ENCODE results near the gene RPP38. TPM values are rescaled to one million over a fixed set of nuclear protein-coding genes. Genes with fewer than 3 reads are reported as not detected.

RPP38 gene
- 27.8 and 29.2 TPM in 2 replicates for total RNA-seq (2014; rRNA removed; shearing (Covaris generic))

- DNase-seq (ENCODE audit: low spot score): peak; percentile 97
Measured at GRCh38 chr10:15097011-15097812, at the start of gene RPP38. Gene RPP38 (plus strand): TSS chr10:15097355. CDS start chr10:15103315, 5,960 bp downstream.

GRCh38 chr10:15049533-15049932, 47.6 kb upstream of the RPP38 start:
- DNase-seq (ENCODE audit: low spot score): no peak

DNA sequence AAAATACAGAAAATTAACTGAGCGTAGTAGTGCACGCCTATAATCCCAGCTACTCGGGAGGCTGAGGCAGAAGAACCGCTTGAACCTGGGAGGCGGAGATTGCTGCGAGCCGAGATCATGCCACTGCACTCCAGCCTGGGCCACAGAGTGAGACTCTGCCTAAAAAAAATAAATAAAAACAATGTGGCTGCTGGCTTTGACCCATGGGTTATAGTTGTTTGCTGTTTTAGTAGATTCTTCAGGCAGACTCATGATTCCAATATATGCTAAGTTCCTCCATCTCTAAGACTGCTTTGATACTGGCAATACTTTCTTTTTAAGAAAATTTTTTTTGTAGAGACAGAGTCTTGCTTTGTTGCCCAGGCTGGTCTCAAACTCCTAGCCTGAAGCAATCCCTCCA, 45.0 kb upstream of the RPP38 start:
- DNase-seq (ENCODE audit: low spot score): no peak

- no peak for DNase-seq (ENCODE audit: low spot score)
Measured at GRCh38 chr10:15053061-15053460, 44.1 kb upstream of the RPP38 start.

DNA sequence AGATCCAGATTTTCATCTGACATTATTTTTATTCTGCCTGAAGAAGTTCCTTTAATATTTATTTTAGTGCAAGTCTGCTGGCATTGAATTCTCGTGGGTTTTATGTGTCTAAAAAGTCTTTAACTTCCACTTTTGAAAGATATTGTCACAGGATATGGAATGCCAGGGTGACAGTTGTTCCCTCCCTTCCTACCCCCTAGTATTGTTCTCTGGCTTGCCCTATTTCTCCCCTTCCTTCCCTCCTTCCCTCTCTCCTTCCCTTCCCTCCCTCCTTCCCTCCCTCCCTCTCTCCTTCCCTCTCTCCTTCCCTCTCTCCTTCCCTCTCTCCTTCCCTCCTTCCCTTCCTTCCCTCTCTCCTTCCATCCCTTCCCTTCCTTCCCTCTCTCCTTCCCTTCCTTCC, 38.5 kb upstream of the RPP38 start:
- no peak for DNase-seq (ENCODE audit: low spot score)

DNA sequence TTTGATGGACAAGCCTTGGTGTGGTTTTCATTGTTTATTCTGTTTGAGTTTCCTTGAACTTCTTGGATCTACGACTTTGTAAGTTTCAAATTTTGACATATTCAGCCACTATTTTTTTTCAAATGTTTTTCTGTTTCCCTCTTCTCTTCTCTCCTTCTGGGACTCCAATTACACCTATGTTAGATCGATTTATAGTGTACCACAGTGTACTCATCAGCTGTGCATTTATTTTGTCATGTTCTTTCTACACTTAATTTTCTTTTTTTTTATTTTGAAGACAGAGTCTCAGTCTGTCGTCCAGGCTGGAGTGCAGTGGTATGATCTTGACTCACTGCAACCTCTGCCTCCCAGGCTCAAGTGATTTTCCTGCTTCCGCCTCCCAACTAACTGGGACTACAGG, 37.2 kb upstream of the RPP38 start:
- no peak for DNase-seq (ENCODE audit: low spot score)

GRCh38 chr10:15060638-15061037, 36.5 kb upstream of the RPP38 start:
- DNase-seq (ENCODE audit: low spot score): no peak

DNA sequence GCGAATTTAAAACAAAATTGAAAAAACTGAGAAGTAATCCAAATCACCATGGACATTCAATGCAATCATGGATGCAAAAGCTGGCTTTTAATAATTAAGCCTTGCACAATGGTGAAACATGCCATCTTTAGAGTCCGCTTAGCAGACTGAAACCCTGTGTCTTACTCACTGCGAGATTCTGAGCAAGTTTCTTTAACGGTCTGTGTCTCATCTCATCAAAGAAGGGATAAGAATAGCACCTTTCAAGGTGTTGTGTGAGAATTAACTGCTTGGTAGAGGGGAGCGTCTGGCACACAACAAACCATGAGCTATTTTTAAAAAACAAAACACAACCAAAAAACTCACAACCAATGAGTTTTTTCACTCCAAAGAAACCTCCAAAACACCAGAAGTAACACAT, 30.0 kb upstream of the RPP38 start:
- DNase-seq (ENCODE audit: low spot score): no peak

DNA sequence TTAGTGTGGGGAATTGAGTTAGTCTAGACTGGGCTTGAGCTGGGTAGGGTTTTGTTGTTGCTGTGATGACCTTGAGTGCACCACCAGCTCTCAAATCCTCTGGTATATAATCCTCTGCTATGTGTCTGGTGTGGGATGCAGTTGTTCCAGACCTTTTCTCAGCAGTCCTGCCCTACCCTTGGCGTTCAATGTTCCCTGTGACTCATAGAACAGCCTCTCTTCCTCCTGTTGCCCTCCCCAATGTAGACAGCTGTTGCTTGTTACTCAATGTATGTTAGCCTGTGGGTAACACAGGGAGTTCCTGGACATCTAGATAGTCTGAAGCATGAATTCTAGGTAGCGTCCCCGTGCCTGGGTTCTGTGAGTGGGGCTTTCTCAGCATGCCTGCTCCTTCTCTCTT, 28.4 kb upstream of the RPP38 start:
- DNase-seq (ENCODE audit: low spot score): no peak

- peak; percentile 9 for DNase-seq (ENCODE audit: low spot score)
Measured at GRCh38 chr10:15069230-15069629, 27.9 kb upstream of the RPP38 start.

GRCh38 chr10:15072358-15072757, 24.8 kb upstream of the RPP38 start:
- DNase-seq (ENCODE audit: low spot score): no peak

GRCh38 chr10:15075421-15075820, 21.7 kb upstream of the RPP38 start:
- no peak for DNase-seq (ENCODE audit: low spot score)

GRCh38 chr10:15083674-15084501, 13.3 kb upstream of the RPP38 start:
- DNase-seq (ENCODE audit: low spot score): no peak

DNA sequence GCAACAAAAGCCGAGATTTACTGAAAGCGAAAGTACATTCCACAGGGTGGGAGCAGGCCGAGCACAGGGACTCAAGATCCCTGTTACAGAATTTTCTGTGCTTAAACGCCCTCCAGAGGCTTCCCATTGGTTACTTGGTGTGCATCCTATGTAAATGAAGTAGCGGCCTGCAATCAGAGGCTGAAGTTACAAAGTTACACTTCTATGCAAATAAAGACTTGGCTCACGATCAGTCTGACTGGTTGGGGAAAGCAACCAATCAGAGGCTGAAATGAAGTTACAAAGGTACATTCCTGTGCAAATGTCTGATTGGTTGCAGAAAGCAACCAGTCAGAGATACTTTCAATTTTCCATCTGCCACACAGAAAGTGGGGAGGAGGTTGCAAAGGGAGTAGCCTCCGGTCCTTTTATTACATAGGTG, 12.6 kb upstream of the RPP38 start:
- DNase-seq (ENCODE audit: low spot score): peak; percentile 85

DNA sequence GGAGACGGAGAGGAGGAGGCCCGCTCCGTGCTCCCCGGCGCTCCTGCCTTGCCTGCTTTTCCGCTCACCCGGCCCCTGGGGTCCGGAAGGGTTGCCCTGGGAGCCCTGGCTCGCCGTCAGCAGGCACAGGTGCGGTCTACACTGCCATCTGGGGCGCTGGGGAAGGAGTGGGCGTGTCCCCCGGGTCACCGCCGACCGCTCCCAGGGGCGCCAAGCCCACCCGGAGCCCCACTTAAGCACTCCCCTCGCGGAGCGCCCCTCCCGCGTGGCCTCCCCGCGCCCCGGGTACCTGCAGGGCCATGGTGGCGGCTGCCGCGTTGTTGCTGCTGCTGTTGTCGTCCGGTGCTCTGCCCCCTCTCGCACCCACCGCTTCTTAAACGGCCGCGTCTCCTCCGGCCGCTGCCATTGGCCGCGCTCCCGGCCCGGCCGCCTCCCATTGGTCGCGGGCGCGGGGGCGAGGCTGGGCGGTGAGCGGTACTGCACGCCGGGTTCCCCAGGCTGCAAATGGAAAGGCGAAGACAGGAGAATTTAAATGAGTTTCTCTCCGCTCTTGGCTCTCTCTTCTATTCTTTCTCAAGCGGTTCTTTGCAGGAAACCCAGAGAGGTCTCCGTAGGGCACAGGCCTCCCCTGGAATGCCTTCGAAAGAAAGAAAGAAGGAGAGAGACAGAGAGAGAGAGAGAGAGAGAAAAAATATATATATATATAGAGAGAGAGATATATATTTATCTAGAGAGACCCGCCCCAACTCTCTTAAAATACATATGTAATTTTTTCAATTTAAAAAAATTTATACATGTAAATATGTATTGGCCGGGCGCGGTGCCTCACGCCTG, 8.5 kb upstream of the RPP38 start, which contains the start of gene ACBD7:
Gene ACBD7 (minus strand): TSS at position 349 of the 834 bp plus-strand sequence. CDS start 48 bp downstream, at position 301.
- peak; percentile 80 for DNase-seq (ENCODE audit: low spot score)

DNA sequence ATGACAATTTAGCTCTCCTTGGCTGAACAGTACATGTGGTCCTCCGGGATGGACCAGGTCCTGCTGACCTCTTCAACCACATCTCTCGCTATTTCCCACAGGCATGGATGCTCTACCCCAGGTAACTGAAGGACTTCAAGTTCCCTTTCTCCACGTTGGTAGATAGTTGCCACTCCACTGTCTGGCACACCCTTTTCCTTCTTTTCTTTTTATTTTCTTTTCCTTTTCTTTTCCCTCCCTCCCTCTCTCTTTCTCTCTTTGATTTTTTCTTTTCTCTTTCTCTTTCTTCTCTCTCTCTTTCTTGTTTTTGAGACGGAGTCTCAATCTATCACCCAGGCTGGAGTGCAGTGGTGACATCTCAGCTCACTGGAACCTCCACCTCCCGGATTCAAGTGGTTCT, 5.7 kb upstream of the RPP38 start:
- DNase-seq (ENCODE audit: low spot score): no peak

DNA sequence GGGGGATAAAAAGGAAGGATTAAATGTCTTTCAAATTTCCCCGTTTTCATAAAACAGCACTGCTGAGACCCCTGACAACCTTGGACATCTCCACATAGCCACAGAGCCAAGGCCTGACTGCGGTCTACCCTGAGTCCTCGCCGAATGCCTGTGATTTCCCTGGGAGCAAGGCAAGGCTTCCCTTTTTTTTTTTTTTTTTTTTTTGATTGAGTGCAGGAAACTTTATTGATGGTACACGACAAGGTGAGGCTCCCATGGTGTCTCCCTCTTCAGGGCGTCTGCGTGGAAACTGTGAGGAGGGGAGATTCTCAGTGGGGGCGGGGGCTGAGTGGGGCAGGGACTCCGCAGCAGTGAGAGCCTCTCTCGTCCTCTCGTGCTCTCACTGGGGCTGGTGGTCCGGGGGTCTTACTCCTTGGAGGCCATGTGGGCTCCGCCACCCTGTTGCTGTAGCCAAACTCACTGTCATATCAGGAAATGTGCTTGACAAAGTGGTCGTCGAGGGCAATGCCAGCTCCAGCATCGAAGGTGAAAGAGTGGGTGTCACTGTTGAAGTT, 4.2 kb upstream of the RPP38 start:
- no peak for DNase-seq (ENCODE audit: low spot score)

- no peak for DNase-seq (ENCODE audit: low spot score)
Measured at GRCh38 chr10:15096661-15097010, 519 bp upstream of the RPP38 start.

DNA sequence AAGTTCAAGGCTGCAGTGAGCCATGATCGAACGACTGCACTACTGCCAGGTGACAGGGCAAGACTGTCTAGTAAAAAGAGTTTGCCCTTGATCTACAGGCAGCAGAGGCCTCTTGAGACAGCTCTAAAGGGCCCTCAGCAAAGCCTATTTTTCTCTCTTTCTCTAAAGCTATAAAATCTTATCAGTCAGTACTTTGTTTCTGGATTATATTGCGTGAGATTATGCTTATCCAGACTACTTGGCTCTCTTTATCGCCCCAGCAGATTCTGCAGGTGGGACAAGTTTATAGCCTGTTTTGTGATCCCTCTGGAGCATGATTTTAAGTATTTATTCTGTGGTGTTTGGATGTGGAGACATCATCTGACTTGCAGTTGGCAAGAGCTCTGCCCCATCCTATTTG, 2.7 kb downstream of the RPP38 start:
- DNase-seq (ENCODE audit: low spot score): no peak

- DNase-seq (ENCODE audit: low spot score): no peak
Measured at GRCh38 chr10:15103513-15103912, 6.4 kb downstream of the RPP38 start.

DNA sequence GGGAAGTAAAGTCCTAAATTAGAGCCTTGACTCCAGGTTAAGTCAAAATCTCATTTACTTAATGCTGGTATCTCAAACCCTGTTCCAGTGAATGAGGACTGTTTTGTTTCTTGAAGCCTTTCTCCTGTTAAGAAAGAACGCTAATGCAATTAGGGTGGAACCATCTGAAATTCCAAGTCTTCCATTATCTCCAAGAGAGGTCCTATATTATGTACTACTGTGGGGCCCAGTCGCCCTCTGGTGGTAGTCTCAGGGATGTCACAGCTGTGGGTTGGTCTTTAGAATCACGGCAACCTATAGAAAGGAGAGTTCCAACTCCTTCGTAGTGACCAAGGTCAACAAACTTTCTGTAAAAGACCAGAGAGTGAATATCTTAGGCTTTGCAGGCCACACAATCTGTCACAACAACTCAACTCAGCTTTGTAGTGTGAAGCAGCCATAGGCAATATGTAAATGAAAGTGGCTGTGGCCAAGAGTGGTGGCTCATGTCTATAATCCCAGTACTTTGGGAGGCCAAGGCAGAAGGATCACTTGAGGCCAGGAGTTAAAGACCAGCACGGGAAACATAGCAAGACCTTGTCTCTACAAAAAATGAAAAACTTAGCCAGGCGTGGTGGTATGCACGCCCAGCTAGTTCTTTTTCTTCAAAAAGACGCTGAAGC, 9.3 kb downstream of the RPP38 start:
- DNase-seq (ENCODE audit: low spot score): peak; percentile 90
